Keratinocyte (primary cell): ENCODE measurements around the gene KLHL29. TPM values are rescaled to one million over a fixed set of nuclear protein-coding genes. Genes with fewer than 3 reads are reported as not detected.

Experiments
- DNase-seq: peaks from one replicate; pipeline ENCODE4 v3.0.0-alpha.2; 2011; ENCODE audit warnings: low read depth, missing footprints, low spot score
- FAIRE-seq: peaks from 2 replicates; lab custom pipeline; 2011; peaks lifted over from hg19 to GRCh38; lab: Jason Lieb, UNC
- H2AFZ ChIP-seq: 2 replicates; pipeline ENCODE4 v1.6.0; 2012; ENCODE audit warnings: low read length, control low read depth, inconsistent platforms; ENCODE audit not compliant: control insufficient read depth
- H3K27ac ChIP-seq: 2 replicates; pipeline ENCODE4 v1.5.1; 2011; ENCODE audit warnings: low read length; ENCODE audit not compliant: control insufficient read depth, insufficient read depth
- H3K27me3 ChIP-seq: 3 replicates; pipeline ENCODE4 v1.6.0; 2011; ENCODE audit warnings: low read length; ENCODE audit not compliant: control insufficient read depth, insufficient read depth; ENCODE audit errors: extremely low read depth
- H3K36me3 ChIP-seq, 2 experiments: 2 replicates in 1 of 2; 3 replicates in 1 of 2; pipeline ENCODE4 v1.5.1; 2011; ENCODE audit warnings: low read length in 2 of 2, mild to moderate bottlenecking in 1 of 2; ENCODE audit not compliant: control insufficient read depth in 2 of 2, insufficient read depth in 2 of 2; ENCODE audit errors: extremely low read depth in 1 of 2
- H3K4me1 ChIP-seq: 3 replicates; pipeline ENCODE4 v1.5.1; 2011; ENCODE audit warnings: low read length; ENCODE audit not compliant: control insufficient read depth, insufficient read depth; ENCODE audit errors: extremely low read depth
- H3K4me2 ChIP-seq: 3 replicates; pipeline ENCODE4 v1.6.0; 2011; ENCODE audit warnings: low read depth, low read length; ENCODE audit not compliant: control insufficient read depth, insufficient read depth; ENCODE audit errors: extremely low read depth
- H3K4me3 ChIP-seq, 3 experiments: fragments of 200-600 bp in 1 of 3; sonication (generic) in 1 of 3; 2 replicates in 2 of 3; 3 replicates in 1 of 3; pipeline ENCODE4 v1.5.1; 2011 to 2016; ENCODE audit warnings: low read length in 3 of 3, mild to moderate bottlenecking in 3 of 3, control low read depth in 2 of 3, inconsistent platforms in 1 of 3, low read depth in 1 of 3, mixed read lengths in 1 of 3, mixed run types in 1 of 3, moderate library complexity in 1 of 3; ENCODE audit not compliant: control insufficient read depth in 2 of 3, insufficient read depth in 2 of 3; ENCODE audit errors: extremely low read depth in 1 of 3
- H3K79me2 ChIP-seq: 2 replicates; pipeline ENCODE4 v1.6.0; 2012; ENCODE audit warnings: low read length; ENCODE audit not compliant: control insufficient read depth, insufficient read depth
- H3K9ac ChIP-seq: 3 replicates; pipeline ENCODE4 v1.6.0; 2011; ENCODE audit warnings: low read length; ENCODE audit not compliant: control insufficient read depth, insufficient read depth; ENCODE audit errors: extremely low read depth
- H3K9me1 ChIP-seq: 3 replicates; pipeline ENCODE4 v1.6.0; 2011; ENCODE audit warnings: low read length; ENCODE audit not compliant: control insufficient read depth, insufficient read depth; ENCODE audit errors: extremely low read depth
- H3K9me3 ChIP-seq: 2 replicates; pipeline ENCODE4 v1.5.1; 2012; ENCODE audit warnings: low read depth, low read length; ENCODE audit not compliant: control insufficient read depth
- H4K20me1 ChIP-seq: 3 replicates; pipeline ENCODE4 v1.6.0; 2011; ENCODE audit warnings: low read length; ENCODE audit not compliant: control insufficient read depth, insufficient read depth; ENCODE audit errors: extremely low read depth
- EZH2 ChIP-seq: IDR thresholded peaks from one replicate; pipeline ENCODE4 v1.6.1; 2012; ENCODE audit warnings: inconsistent platforms, mild to moderate bottlenecking, low read length, moderate library complexity
- dilution Hi-C: fragments of 300-500 bp; cut with MboI; formaldehyde crosslinking; loops from one replicate; pipeline ENCODE4 v1.7.0; 2020; ENCODE audit warnings: low sequenced_read_pairs; ENCODE audit not compliant: extremely low pct_ligation_motif_present
- polyA plus RNA-seq, 5 experiments: library from polyadenylated mRNA; depleted of rRNA in 3 of 5; stranded (reverse) in 3 of 5; stranded (forward) in 1 of 5; unstranded in 1 of 5; fragments of >200 nt; gene quantifications; 1 replicate in 1 of 5; 2 replicates in 3 of 5; 3 replicates in 1 of 5; pipeline versions ENCODE4 v1.2.1 to v1.2.3, GENCODE V29; 2011 to 2012; ENCODE audit warnings: missing spikeins in 2 of 5, low read depth in 1 of 5, low replicate concordance in 1 of 5
- TF ChIP-seq, protein P1 (sequence below), 3 experiments: IDR thresholded peaks in 1 of 3; conservative IDR thresholded peaks in 1 of 3; optimal IDR thresholded peaks in 1 of 3; 2 replicates in 2 of 3; 3 replicates in 1 of 3; pipeline versions ENCODE3 to v1.5.1; 2011; ENCODE audit warnings: low read length in 3 of 3, mild to moderate bottlenecking in 3 of 3, moderate library complexity in 2 of 3, control low read depth in 1 of 3, inconsistent platforms in 1 of 3; ENCODE audit not compliant: insufficient read depth in 2 of 3; ENCODE audit errors: extremely low read depth in 1 of 3

Gene KLHL29
- polyA plus RNA-seq, 1 donor (not counting 4 experiments of a cell fraction or from before 2014, with no cell fraction given): 4.7 TPM

- peaks cover 15% of the 10 kb centered on the region for H3K4me1 ChIP-seq
- H3K9me1 ChIP-seq: peaks cover under 1% of the 10 kb centered on the region
- no peaks in the 10 kb centered on the region for H3K79me2 ChIP-seq
- DNase-seq (no peak), FAIRE-seq (no peak)
- TF ChIP-seq, protein P1, sequence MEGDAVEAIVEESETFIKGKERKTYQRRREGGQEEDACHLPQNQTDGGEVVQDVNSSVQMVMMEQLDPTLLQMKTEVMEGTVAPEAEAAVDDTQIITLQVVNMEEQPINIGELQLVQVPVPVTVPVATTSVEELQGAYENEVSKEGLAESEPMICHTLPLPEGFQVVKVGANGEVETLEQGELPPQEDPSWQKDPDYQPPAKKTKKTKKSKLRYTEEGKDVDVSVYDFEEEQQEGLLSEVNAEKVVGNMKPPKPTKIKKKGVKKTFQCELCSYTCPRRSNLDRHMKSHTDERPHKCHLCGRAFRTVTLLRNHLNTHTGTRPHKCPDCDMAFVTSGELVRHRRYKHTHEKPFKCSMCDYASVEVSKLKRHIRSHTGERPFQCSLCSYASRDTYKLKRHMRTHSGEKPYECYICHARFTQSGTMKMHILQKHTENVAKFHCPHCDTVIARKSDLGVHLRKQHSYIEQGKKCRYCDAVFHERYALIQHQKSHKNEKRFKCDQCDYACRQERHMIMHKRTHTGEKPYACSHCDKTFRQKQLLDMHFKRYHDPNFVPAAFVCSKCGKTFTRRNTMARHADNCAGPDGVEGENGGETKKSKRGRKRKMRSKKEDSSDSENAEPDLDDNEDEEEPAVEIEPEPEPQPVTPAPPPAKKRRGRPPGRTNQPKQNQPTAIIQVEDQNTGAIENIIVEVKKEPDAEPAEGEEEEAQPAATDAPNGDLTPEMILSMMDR (optimal IDR thresholded peaks at IDR 0.05 in 1 of 3, IDR thresholded peaks at IDR 0.05 in 1 of 3, conservative IDR thresholded peaks at IDR 0.05 in 1 of 3; ENCODE audit: extremely low read depth in 1 of 3, insufficient read depth in 2 of 3, low read length in 3 of 3): no peak
- no peak for TF ChIP-seq EZH2
- H3K27me3 ChIP-seq: no peaks in the 10 kb centered on the region
- H3K4me3 ChIP-seq: no peak overlapping the region
- H2AFZ ChIP-seq: no peak overlapping the region
- dilution Hi-C loops: no loop called here
- H3K9ac ChIP-seq: no peak overlapping the region
- no peak overlapping the region for H3K4me2 ChIP-seq
- H3K36me3 ChIP-seq: no peaks in the 10 kb centered on the region
- H3K27ac ChIP-seq: no peak overlapping the region
- H4K20me1 ChIP-seq: peaks cover 3% of the 10 kb centered on the region
- H3K9me3 ChIP-seq: no peaks in the 10 kb centered on the region
Measured at GRCh38 chr2:23484767-23485166, 99.8 kb downstream of the KLHL29 start.

GRCh38 chr2:23485261-23485660 lies 100.3 kb downstream of the KLHL29 start:
- Histone ChIP-seq H3K36me3 (no peaks in the 10 kb centered on the region), H2AFZ (no peak overlapping the region), H3K9ac (no peak overlapping the region), H3K4me2 (no peak overlapping the region), H3K9me3 (no peaks in the 10 kb centered on the region), H3K4me1 (peaks cover 15% of the 10 kb centered on the region), H3K4me3 (no peak overlapping the region), H3K27ac (no peak overlapping the region), H3K9me1 (no peaks in the 10 kb centered on the region), H3K79me2 (no peaks in the 10 kb centered on the region), H4K20me1 (peaks cover 3% of the 10 kb centered on the region), H3K27me3 (no peaks in the 10 kb centered on the region)
- FAIRE-seq (no peak), DNase-seq (no peak)
- TF ChIP-seq, protein P1 (optimal IDR thresholded peaks at IDR 0.05 in 1 of 3, IDR thresholded peaks at IDR 0.05 in 1 of 3, conservative IDR thresholded peaks at IDR 0.05 in 1 of 3; ENCODE audit: extremely low read depth in 1 of 3, insufficient read depth in 2 of 3, low read length in 3 of 3): no peak
- TF ChIP-seq EZH2: no peak
- dilution Hi-C loops: no loop called here
